ENCODE measurements around the gene PPP6R1. TPM values are rescaled to one million over a fixed set of nuclear protein-coding genes. Genes with fewer than 3 reads are reported as not detected.
"Not testable (repeated sequence)": the region's sequence is repeated elsewhere in the genome, so short reads cannot be mapped to it uniquely, and the experiment has no call there.

PPP6R1 gene
- total RNA-seq, 1 donor from 2014 or later = 73.0 TPM

DNA sequence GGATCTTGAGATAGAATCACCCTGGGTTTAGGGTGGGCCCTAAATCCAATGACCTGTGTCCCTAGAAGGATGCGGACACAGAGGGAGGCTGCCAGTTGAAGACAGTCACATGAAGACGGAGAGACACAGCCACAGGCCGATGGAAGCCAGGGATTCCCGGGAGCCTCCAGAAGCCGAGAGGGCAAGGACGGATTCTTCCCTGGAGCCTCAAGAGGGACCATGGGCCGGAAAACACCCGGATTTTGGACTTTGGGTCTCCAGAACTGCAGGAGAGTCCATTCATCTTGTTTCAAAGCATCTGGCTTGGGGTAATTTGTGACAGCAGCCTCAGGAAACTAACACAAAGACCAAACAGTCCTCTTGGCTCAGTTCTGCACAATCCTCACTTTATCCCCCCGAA, 32.5 kb downstream of the PPP6R1 start:
- peaks cover 10% of the 10 kb centered on the region for H3K36me3 Mint-ChIP-seq
- no peak for DNase-seq (ENCODE audit: low spot score in 2 of 2, unreplicated experiment in 2 of 2)

DNA sequence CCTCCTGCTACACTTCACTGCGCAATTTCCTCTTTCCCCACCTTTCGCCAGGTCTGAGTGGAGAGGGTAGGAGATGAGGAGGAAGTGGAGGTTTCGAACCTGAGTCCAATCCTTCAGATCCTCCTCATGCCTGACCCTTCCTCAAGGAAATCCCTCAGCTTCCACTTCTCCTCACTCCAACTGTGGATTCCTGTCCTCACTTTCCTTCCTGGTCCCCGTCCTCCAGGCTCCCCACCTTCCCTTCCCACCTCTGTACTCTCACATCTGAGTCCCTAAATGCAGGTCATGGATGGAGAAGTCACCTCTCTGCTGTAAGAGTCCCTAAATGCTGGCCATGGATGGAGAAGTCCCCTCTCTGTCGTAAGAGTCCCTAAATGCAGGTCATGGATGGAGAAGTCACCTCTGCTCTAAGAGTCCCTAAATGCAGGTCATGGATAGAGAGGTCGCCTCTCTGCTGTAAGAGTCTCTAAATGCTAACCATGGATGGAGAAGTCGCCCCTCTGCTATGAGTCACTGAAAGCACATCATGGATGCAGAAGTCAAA, 33.3 kb downstream of the PPP6R1 start:
- peaks cover 7% of the 10 kb centered on the region for H3K9me3 Mint-ChIP-seq
- peaks cover 14% of the 10 kb centered on the region for H3K36me3 Mint-ChIP-seq
- TF ChIP-seq, protein P1, sequence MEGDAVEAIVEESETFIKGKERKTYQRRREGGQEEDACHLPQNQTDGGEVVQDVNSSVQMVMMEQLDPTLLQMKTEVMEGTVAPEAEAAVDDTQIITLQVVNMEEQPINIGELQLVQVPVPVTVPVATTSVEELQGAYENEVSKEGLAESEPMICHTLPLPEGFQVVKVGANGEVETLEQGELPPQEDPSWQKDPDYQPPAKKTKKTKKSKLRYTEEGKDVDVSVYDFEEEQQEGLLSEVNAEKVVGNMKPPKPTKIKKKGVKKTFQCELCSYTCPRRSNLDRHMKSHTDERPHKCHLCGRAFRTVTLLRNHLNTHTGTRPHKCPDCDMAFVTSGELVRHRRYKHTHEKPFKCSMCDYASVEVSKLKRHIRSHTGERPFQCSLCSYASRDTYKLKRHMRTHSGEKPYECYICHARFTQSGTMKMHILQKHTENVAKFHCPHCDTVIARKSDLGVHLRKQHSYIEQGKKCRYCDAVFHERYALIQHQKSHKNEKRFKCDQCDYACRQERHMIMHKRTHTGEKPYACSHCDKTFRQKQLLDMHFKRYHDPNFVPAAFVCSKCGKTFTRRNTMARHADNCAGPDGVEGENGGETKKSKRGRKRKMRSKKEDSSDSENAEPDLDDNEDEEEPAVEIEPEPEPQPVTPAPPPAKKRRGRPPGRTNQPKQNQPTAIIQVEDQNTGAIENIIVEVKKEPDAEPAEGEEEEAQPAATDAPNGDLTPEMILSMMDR (IDR thresholded peaks at IDR 0.05; ENCODE audit: unreplicated experiment) = no peak
- H3K4me1 Mint-ChIP-seq = peaks cover 3% of the 10 kb centered on the region
- no peak for DNase-seq (ENCODE audit: low spot score in 2 of 2, unreplicated experiment in 2 of 2)
- no peaks in the 10 kb centered on the region for H3K27me3 Mint-ChIP-seq (ENCODE audit: low read depth)
- H3K4me3 Mint-ChIP-seq = no peak overlapping the region
- H3K27ac Mint-ChIP-seq = no peak overlapping the region

More for the DNA sequence above, 32.5 kb downstream of the PPP6R1 start:
- no peak overlapping the region for H3K4me3 Mint-ChIP-seq
- H3K27ac Mint-ChIP-seq = no peak overlapping the region
- TF ChIP-seq, protein P1 (IDR thresholded peaks at IDR 0.05; ENCODE audit: unreplicated experiment) = no peak
- no peaks in the 10 kb centered on the region for H3K9me3 Mint-ChIP-seq
- no peaks in the 10 kb centered on the region for H3K27me3 Mint-ChIP-seq (ENCODE audit: low read depth)
- H3K4me1 Mint-ChIP-seq = peaks cover 3% of the 10 kb centered on the region

DNA sequence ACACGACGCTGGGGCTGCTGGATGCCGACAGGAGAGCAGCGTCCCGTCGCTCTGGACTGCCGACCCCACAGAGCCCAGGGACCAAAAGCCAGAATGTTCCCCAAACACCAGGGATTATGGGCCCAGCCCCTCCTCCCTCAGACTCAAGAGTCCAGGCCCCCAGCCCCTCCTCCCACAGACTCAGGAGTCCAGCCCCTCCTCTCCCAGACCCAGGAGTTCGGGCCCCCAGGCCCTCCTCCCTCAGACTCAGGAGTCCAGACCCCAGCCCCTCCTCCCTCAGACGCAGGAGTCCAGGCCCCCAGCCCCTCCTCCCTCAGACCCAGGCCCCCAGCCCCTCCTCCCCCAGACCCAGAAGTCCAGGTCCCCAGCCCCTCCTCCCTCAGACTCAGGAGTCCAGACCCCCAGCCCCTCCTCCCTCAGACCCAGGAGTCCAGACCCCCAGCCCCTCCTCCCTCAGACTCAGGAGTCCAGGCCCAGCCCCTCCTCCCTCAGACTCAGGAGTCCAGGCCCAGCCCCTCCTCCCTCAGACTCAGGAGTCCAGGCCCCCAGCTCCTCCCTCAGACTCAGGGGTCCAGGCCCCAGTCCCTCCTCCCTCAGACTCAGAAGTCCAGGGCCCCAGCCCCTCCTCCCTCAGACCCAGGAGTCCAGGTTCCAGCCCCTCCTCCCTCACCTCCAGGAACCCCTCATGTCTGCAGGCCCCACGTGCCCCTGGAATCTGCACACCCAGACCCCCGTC, 34.0 kb downstream of the PPP6R1 start:
- not testable (repeated sequence) for DNase-seq (ENCODE audit: low spot score in 2 of 2, unreplicated experiment in 2 of 2); H3K4me1 Mint-ChIP-seq; H3K27me3 Mint-ChIP-seq (ENCODE audit: low read depth); H3K4me3 Mint-ChIP-seq; H3K27ac Mint-ChIP-seq
- peaks cover 11% of the 10 kb centered on the region for H3K9me3 Mint-ChIP-seq
- H3K36me3 Mint-ChIP-seq = peaks cover 17% of the 10 kb centered on the region

DNA sequence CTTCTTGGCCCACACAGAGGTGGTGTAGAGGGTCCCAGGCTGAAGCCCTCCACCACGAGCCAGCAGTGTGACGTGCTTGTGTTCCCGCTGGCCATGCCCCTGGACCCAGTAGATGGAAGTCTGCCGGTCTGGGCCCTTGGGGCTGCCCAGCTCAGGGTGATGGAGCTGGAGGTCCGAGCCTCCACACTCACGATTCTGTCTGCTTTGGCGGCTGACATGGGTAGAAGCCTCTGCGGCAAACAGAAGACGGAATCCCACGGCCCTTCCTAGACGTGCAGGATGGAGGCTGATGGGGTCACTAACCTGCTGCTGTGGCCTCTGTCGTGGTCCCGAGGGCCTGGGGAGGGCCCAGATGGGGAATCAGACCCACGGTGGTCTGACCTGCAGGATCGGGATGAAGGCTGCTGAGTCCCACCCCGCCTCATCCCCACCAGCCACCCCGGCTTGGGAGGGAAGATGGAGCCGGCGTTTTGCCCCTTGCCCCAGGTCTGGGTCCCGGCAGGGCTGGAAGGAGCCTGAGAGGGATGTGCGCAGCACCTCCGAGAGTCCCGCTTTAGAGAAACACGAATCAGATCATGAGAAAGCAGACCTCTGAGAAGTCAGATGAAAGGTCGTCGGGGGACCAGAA, 34.7 kb downstream of the PPP6R1 start:
- H3K4me3 Mint-ChIP-seq = no peak overlapping the region

DNA sequence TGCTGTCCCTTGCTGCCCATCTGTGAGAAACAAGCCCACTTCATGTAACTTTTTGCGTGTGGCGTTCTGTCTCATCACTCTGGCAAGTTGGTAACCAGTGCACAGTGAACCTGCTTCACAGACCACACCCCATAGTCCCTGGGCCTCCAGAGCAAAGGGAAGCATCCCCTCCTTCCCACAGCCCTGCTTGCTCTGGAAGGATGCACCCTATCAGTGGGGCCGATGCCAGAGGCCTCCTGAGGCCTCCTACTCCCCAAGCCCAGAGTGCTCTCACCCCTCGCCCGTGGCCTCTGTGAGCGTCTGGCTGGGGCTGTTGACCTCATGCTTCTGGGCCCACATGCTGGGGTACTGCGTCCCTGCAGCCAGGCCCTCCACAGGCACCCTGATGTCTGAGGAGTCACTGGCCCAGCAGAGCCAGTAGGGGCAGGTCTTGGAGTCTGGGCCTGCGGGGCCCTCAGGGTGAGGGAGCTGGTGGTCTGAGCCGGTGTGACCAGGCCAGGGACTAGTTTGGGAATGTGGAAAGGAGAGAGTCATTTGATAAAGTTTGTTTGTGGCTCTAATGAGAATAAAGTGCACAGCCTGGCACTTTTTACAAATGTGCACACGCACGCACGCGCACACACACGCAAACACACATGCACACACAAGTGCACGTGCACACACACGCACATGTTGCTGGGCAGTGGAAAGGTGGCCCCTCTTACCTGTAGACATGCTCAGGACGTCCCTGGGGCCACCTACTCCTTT, 35.4 kb downstream of the PPP6R1 start:
- TF ChIP-seq, protein P1 (IDR thresholded peaks at IDR 0.05; ENCODE audit: unreplicated experiment) = no peak
- H3K9me3 Mint-ChIP-seq = peaks cover 11% of the 10 kb centered on the region
- H3K4me1 Mint-ChIP-seq = peaks cover 3% of the 10 kb centered on the region
- no peaks in the 10 kb centered on the region for H3K27me3 Mint-ChIP-seq (ENCODE audit: low read depth)
- no peak overlapping the region for H3K27ac Mint-ChIP-seq
- peaks cover 17% of the 10 kb centered on the region for H3K36me3 Mint-ChIP-seq
- no peak overlapping the region for H3K4me3 Mint-ChIP-seq
- no peak for DNase-seq (ENCODE audit: low spot score in 2 of 2, unreplicated experiment in 2 of 2)

More for the DNA sequence above, 34.7 kb downstream of the PPP6R1 start:
- Mint-ChIP-seq H3K36me3 (peaks cover 17% of the 10 kb centered on the region), H3K9me3 (peaks cover 11% of the 10 kb centered on the region), H3K27ac (no peak overlapping the region), H3K4me1 (peaks cover 3% of the 10 kb centered on the region), H3K27me3 (ENCODE audit: low read depth) (no peaks in the 10 kb centered on the region)
- TF ChIP-seq, protein P1 (IDR thresholded peaks at IDR 0.05; ENCODE audit: unreplicated experiment) = no peak
- DNase-seq (ENCODE audit: low spot score in 2 of 2, unreplicated experiment in 2 of 2) = no peak

Data from mesothelial cell of epicardium (in vitro differentiated cells).